ENCODE measurements around the gene ASS1.

ASS1 gene

DNA sequence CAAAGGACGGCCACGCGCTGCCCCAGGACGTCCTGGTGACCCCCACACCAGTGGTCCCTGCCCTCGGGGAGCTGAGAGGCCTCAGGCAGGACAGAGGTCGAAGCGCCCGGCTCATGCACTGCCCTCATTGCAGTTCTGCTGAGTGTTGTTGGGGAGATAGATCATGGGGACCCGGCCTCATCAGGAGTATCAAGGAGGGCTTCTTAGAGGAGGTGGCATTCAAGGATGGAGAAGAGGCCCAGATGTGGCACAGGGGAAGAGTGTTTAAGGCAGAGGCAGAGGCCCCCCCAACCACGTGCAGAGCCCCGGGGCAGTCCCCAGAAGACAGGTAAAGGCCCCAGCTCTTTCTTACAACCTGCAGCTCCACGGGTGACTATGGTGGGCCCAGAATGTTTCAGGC lies 26.2 kb downstream of the ASS1 start:
- no peak for DNase-seq (ENCODE audit: extremely low read depth in 1 of 2, low read depth in 1 of 2)

DNA sequence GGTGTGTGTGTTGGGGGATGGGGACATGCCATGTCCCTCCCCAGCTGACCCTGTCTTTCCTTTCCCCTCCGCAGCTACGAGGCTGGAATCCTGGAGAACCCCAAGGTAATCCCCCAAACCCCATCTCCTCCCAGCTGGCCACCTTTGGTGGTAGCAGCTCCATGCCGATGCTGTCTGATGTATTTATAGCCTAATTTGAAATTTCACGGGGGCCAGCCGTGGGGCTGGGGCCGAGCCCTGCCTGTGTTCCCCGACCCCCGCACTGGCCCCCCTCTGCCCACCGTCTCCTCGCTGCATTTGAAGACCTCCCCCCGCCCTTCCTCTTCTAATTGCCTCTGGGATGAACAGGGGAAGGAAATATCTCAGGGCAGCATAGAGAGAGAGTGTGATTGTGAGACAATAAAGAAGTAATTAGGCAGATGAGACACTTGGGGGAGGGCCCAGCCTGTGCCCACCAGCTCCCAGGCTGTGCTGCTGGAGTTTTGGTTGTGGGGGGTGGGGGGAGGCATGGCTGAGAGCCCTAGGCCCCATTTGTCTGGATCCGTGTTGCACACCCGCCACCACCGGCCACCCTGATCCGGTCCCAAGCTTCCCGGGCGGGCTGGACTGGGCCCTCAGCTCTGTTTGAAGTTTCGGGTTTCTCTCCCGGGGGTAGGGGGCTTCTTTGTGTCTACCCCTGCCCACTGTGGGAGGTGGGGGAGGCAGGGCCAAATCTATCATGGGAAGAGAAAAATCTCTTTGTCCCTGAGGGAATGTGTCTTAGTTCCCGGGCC lies 26.8 kb downstream of the ASS1 start:
- DNase-seq (ENCODE audit: extremely low read depth in 1 of 2, low read depth in 1 of 2) = no peak

DNA sequence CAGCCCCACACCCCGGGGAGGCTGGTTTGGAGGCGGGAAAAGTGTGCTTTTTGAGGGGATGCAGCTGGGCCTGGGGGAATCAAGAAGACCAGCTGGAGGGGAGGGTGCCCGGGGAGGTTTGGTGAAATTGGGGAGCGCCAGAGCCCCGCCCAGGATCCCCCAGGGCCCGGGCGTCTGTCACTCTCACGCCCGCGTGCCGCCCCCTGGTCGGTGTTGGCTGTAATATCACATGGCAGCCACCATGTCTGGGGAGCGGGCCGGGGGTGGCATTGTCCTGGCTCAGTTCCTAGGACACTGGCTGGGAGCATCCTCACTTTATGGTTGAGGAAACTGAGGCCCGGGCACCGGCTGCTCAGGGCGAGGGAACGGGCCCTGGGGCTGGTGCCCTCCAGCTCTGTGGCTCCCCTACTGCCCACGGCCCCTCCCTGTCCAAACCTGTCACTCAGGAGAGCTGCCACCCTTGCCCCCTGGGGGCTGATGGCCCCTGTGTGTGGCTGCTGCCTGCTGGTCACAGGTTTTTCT lies 27.5 kb downstream of the ASS1 start:
- DNase-seq (ENCODE audit: extremely low read depth in 1 of 2, low read depth in 1 of 2) = no peak

DNA sequence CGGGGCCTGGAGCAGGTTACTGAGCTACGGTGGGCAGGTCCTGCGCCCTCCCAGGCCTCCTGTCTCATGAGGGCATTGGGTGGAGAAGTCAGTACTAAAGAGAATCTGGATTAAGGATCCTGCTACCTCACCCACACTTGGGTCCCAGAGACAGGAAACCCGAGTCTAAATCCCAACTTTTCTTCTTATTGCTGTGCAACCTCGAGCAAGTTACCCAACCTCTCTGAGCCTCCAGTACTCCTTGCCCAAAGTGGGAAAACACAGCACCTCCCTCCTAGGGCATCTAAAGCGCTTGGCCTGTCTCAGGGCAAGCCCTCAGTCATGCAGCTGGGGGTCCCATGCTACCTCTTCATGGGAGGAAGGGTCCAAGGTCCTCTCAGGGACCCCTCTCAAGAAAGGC lies 28.2 kb downstream of the ASS1 start:
- DNase-seq (ENCODE audit: extremely low read depth in 1 of 2, low read depth in 1 of 2) = no peak

DNA sequence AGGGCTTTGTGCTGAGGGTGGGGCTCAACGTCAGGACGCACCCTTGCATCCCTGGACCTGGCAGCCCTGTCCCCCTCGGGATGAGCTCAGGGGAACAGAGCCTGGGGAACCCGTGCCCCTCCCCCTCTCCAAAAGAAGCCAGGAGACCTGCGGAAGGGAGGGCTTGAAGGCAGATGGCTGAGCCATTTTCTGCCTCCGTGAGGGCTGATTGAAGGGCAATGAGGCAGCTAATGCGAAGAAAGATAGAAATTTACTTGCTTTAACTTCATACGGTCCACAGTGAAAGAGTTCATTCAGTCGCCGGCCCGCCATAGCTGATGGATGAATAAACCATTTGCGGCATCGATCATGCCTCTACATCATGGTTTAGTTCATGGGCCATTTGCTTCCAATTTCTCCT lies 28.8 kb downstream of the ASS1 start:
- DNase-seq (ENCODE audit: extremely low read depth in 1 of 2, low read depth in 1 of 2) = no peak

DNA sequence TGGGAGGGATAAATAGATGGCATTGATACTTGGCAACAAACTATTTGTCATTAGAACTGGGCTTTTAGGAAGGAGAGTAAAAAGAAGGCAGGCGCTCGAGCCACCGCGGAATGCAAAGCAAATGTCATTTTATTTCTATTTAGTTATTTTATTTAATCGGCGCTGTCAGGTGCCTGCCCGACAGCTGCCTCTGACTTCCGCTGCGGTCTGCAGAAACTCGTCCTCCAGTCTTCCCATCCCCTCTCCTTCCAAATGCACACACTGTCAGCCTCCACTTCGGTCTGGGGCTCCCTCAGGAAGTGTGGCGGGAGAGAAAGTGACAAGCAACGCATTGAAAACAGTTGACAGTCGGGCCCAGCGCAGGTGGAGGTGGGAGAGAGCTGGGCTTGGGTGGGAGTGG lies 29.3 kb downstream of the ASS1 start:
- no peak for DNase-seq (ENCODE audit: extremely low read depth in 1 of 2, low read depth in 1 of 2)

DNA sequence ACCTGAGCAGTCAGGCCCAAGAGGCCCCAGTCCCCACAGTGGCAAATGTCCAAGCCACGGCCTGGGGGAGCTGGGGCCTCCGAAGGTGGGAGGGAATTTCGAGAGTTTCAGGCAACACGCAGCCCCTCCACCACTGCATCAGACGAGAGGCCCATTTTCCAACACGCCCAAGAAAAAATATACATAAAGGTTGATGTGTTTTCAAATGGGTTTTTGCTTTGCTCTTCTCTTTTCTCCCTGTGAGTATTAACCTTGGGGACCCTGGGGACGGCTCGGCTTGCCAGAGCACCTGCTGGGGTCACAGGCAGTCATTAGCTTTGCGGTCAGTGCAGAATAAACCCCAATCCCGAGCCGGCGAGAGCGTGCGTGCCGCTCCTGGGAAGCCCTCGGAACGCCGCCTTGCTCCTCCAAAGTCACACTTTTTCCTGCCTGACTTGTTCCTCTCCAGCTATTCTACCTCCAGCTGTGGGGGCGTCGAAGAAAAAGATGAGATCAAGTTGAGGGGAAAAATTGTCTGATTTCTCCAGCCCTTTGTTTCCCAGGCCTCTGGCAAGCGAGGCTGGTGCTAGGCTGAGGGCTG lies 31.5 kb downstream of the ASS1 start:
- no peak for DNase-seq (ENCODE audit: extremely low read depth in 1 of 2, low read depth in 1 of 2)

DNA sequence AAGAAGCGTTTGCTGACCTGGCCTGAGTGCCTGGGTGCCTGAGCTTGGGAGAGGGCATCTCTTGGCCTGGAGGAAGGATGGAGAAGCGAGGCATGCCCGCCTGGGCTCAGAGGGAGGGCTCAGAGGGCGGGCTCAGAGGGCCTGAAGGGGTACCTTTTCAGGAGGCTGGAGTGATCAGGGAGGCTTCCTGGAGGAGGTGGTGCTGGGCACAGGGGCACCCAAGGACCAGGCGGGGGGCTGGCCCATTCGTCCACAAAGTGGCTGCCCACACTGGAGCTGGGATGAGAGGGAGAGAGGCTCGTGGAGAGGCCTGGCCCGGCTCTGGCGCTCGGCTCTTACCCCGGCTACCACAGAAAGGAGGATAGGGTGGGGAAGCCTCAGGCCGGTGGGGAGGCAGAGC lies 32.8 kb downstream of the ASS1 start:
- no peak for DNase-seq (ENCODE audit: extremely low read depth in 1 of 2, low read depth in 1 of 2)

DNA sequence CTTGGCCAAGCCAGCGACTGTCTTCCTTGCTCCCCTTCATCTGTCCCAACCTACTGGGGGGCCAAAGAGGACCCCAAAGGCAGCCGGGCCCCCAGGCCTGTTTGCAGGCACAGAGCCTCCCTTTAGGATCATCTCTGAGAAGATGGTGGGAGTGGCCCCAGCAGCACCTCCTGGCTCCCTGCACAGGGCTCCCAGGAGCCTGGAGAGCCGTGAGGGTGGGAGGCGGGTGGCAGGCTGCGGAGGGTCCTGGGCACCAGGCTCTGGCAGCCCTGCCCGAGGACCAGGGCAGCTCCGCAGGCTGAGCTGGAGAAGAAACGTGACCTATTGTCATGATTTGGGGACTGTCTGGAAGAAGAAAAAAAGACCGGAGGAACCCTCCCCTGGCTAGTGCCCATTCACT lies 33.4 kb downstream of the ASS1 start:
- DNase-seq (ENCODE audit: extremely low read depth in 1 of 2, low read depth in 1 of 2) = no peak

DNA sequence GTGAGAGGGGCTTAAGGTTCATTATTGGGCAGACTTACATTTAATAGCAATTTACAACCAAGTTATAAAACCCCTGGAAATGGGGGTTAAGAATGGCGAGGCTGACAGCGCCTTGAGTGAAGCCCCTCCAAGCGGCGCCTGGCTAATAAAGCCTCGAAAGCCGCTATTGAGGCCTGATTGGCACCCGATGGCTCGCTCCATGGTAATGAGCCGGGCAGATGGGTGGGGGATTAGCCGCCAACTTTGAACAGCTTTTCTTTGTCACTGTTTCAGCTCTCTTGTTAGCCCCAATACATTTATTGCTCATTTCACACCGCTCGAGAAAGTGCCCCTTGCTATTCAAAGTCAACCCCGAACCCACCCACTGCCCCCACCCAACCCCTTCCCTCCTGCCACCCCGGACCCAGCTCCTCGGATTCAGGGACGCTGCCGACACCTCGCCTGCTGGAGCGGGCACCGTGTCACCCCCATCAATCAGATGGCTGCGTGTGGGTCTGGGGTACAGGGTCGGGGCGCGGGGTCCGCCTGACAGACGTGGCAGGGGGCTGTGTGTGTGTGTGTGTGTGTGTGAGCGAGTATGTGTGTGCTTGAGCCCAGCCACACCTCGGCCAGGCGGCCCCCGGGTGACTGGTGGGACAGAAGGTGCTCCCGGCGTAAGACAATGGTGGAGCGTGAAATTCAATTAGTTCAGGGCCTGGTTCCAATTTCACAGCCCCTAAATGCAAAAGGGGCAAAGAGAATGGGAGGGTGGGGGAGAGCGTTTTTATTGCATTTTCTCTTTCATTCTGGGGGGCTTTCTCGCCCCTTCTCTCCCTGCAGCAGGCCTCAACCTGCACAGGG lies 34.2 kb downstream of the ASS1 start:
- DNase-seq (ENCODE audit: extremely low read depth in 1 of 2, low read depth in 1 of 2) = no peak

DNA sequence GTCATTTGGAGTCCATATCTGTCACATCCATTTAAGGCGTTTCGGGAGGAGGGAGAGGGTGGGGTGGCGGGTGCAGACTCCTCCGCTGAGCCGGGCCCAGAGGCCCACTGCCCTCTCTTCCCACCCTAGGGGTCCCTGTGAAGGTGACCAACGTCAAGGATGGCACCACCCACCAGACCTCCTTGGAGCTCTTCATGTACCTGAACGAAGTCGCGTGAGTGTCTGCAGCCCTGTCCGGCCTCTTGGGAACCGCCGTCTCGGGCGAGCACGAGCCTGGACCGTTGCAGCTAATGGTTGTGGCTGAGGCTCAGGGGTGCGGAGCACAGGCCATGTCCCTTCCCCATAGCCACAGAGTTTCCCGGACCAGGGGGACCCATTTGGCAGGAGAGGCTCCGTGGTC lies 34.8 kb downstream of the ASS1 start:
- no peak for DNase-seq (ENCODE audit: extremely low read depth in 1 of 2, low read depth in 1 of 2)

DNA sequence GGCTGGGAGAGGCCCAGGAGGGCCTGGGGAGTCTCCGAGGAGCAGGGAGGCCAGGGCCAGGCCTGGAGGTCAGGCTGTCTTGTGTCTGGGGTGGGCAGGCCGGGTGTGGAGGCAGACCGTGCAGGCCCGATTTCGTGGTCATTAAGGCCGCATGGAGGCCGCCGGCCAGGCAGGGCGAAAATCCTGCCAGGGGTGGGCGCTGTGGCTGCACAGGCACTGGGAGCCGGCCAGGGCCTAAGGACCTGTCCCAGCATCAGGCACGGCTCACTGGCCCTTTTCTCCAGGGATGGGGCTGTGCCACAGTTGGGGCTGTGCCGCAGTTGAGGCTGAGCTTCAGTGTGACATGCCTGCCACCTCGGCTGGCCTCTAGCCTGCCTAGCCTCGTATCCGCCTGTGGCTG lies 35.9 kb downstream of the ASS1 start:
- no peak for DNase-seq (ENCODE audit: extremely low read depth in 1 of 2, low read depth in 1 of 2)

DNA sequence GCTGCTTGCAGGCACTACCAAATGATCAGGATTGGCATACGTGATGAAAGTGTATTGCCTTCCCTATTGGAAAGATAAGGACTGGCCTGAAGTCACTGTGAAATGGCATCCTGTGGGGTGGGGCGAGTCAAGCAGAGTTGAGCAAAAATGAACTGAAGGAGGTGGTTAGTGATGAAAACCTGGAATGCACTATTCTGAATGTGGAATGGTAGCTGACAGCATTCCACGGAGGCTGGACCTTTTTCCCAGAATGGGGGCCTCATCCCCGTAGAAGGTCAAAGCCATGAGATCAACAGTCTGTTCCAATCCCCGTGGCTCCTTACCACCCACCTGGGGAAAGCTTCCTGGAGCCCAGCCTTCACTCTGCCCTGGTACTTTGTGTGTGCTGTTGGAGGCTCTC lies 37.7 kb downstream of the ASS1 start:
- no peak for DNase-seq (ENCODE audit: extremely low read depth in 1 of 2, low read depth in 1 of 2)

DNA sequence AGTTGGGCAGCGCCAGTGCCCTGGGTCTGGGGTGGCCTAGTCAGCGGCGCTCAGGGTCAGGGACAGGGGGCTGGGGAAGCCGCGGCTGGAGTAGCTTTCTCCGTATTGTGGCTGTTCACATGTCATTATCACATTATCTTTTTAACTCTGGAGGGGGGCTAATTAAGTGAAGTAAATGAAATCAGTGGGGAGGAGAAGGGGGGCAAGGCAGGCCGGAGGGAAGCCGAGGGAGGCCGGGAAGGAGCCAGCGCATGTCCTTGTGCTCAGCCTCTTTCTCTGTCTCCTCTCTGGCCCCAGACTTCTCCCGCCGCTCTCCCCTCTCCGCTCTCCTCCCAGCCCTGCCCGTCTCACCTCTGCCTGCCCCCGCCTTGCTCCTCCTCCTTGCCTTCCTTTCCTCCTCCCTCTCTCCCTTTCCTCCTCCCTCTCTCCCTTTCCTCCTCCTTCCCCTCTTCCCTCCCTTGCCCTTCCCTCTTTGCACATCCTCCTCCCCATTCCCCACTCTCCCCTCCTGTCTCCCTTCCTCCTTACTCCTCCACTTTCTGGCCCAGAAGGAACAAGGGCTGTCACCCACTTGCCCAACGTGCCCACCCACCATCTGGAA lies 38.7 kb downstream of the ASS1 start:
- DNase-seq (ENCODE audit: extremely low read depth in 1 of 2, low read depth in 1 of 2) = no peak

DNA sequence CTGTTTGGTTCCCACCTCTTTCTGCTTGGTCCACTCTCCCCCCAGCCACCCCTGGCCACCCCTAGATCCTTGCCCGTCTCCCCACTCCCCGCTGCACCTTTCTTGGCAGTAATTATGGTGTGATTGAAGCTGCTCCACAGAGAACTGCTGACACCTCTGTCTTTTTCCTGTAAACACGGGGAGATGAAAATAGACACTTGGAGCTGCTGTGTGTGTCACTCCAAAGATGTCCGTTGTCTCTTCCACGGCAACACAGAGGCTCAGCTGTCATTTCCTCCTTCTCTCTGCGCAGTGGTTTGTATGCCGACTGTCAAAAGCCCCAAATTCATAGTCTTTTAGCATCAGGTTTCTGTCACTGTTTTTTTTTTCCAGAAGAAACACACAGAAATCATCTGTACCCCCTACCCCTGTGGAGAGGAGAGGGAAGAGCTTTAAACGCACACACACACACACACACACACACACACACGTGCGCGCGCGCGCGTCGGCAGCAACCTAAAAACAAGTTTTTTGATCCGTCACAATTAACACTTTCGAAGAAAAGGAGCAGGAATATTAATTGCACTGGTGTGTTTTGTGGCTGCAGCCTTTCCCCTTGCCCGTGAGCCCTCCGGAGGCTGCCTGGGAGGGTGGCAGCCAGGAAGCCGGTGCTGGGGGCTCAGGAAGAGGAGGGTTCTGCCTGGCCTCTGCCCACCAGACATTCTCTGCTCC lies 39.8 kb downstream of the ASS1 start:
- no peak for DNase-seq (ENCODE audit: extremely low read depth in 1 of 2, low read depth in 1 of 2)

DNA sequence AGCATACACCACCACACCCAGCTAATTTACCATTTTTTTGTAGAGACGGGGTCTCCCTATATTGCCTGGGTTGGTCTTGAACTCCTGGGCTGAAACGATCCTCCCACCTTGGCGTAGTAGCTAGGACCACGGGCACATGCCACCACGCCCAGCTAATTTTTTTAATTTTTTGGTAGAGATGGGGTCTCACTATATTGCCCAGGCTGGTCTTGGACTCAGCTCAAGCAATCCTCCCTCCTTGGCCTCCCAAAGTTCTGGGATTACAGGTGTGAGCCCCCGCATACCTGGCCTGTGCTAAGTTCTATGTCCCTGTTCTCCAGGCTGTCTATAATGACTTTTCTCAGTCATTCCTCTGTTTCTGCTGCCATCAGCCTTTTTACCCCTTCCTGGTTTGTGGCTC lies 41.3 kb downstream of the ASS1 start:
- no peak for DNase-seq (ENCODE audit: extremely low read depth in 1 of 2, low read depth in 1 of 2)

DNA sequence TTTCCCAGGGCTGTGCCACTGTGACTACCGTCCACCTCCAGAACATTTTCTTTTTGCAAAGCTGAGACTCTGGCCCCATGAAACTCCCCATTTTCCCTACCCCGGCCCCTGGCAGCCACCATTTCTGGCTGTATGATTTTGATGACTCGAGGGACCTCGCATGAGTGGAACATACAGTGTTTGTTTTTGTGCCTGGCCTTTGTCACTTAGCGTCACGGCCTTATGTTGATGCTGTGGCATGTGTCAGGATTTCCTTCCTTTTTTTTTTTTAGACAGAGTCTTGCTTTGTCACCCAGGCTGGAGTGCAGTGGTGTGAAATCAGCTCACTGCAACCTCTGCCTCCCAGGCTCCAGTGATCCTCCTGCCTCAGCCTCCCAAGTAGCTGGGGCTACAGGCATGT lies 42.7 kb downstream of the ASS1 start:
- no peak for DNase-seq (ENCODE audit: extremely low read depth in 1 of 2, low read depth in 1 of 2)

DNA sequence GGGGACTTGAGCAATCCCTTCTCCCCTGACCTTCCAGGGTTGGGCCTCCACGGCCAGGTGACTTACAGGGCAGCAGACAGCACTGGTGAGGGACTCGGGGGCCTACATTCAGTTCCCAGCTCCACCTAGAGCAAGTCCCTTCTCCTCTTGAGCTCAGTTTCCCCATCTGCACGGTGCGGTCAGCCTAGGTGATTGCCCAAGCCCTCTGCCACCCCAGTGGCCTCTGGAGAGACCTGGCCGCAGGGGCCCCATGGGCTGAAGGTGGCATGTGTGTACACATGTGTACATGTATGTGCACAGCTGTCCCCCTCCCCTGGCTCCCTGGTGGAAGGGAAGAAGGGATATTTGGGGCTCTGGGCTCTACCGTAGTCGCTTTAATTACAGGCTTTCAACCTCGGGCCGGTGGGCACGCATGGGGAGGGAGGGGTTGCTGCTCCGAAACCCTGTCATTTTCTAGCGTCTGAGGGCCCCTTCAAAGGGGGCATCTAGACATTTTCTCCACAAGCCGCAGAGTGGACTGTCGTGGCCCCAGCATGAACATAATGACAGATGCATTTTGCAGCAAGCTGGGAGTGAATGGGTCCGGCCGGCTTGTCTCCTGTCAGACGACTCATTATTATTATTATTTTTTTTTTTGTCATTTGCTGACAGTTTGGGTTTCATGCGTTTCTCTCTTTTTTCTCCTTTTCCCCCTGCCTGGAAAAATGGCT lies 44.0 kb downstream of the ASS1 start:
- DNase-seq (ENCODE audit: extremely low read depth in 1 of 2, low read depth in 1 of 2) = no peak

DNA sequence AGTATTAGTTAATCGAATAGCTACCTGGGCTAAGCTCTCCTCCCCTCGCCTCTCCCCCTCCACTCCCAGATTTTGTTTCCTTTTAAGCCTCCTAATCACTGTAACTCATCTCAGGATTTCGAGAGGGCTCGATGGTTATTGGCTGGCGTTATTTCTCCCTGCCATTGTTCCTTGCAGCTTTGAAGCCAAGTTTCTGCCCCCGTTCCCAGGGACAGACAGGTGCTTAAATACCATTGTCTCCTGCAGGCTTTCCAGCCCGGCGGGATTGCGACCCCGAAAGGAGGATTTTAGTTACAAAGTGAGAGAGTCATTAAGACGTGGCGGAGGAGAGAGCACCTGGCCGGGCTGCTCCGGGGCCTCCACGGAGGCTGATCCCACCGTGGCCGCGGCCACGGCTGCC lies 46.2 kb downstream of the ASS1 start:
- DNase-seq (ENCODE audit: extremely low read depth in 1 of 2, low read depth in 1 of 2) = no peak

DNA sequence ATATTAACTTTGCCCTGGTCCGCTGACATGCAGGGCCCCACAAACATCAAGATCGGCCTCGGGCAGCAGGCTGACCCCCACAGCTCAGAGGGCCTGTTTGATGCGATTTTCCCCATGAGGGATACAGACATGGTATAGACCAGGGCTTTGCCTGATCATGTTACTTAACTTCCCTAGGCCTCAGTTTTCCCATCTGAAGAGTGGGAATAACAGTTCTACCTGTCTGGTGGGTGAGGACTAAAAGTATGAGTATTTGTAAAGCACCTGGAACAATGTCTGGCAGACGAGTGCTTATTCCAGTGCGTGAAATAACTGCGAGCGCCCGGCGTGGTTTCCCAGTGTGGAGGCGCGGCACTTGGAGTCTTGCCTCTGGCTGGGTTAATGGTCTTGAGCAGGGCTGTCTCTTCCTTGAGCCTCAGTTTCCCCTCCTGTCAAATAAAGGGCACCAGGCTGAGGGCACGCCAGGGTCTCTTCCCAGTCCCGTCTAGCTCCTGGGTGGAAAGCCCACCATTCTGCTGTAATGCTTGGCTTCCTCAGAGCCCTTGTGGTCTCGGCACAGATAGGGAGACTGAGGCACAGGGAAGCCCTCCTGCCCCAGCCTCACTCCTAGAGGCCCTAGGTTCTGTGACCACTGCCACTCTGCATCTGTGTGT lies 47.2 kb downstream of the ASS1 start:
- DNase-seq (ENCODE audit: extremely low read depth in 1 of 2, low read depth in 1 of 2) = no peak
